Spleen (tissue), 11 donors: ENCODE data around the gene BTBD3. TPM values are rescaled to one million over a fixed set of nuclear protein-coding genes. Genes with fewer than 3 reads are reported as not detected.
A peak's percentile ranks its signal among the peaks of the same experiment; 100 is the strongest.

Experiments used
- DNase-seq: peaks from one replicate; pipeline ENCODE4 v3.0.0-alpha.2; 2020
- H3K27ac ChIP-seq, 8 donors: fragments of 200-600 bp; sonication (generic) in 7 of 8; 1 replicate in 4 of 8; 2 replicates in 4 of 8; pipeline versions ENCODE4 v1.5.0 to v1.8.0; 2016 to 2021; ENCODE audit warnings: inconsistent platforms in 4 of 8, mild to moderate bottlenecking in 4 of 8, moderate library complexity in 1 of 8
- H3K27me3 ChIP-seq, 7 donors: fragments of 200-600 bp; sonication (generic) in 6 of 7; replicated peaks in 1 of 7; 1 replicate in 4 of 7; 2 replicates in 3 of 7; pipeline versions ENCODE4 v1.5.0 to v1.8.0; 2016 to 2021; ENCODE audit warnings: inconsistent platforms in 3 of 7, mild to moderate bottlenecking in 1 of 7
- H3K36me3 ChIP-seq, 6 donors: fragments of 200-600 bp; sonication (generic) in 5 of 6; 1 replicate in 4 of 6; 2 replicates in 2 of 6; pipeline versions ENCODE4 v1.5.0 to v1.8.0; 2016 to 2021; ENCODE audit warnings: inconsistent platforms in 2 of 6
- H3K4me1 ChIP-seq, 6 donors: fragments of 200-600 bp; sonication (generic) in 5 of 6; 1 replicate in 3 of 6; 2 replicates in 3 of 6; pipeline versions ENCODE4 v1.5.0 to v1.8.0; 2016 to 2021; ENCODE audit warnings: inconsistent platforms in 3 of 6
- H3K4me3 ChIP-seq, 8 donors: fragments of 200-600 bp; sonication (generic) in 7 of 8; 1 replicate in 4 of 8; 2 replicates in 4 of 8; pipeline versions ENCODE4 v1.5.0 to v1.8.0; 2016 to 2021; ENCODE audit warnings: inconsistent platforms in 4 of 8, mild to moderate bottlenecking in 4 of 8, moderate library complexity in 2 of 8
- H3K9me3 ChIP-seq, 8 donors: fragments of 200-600 bp; sonication (generic) in 7 of 8; 1 replicate in 4 of 8; 2 replicates in 4 of 8; pipeline versions ENCODE4 v1.5.0 to v1.8.0; 2016 to 2021; ENCODE audit warnings: inconsistent platforms in 4 of 8
- POLR2A ChIP-seq, 3 donors: fragments of 450-650 bp; IDR thresholded peaks; one replicate each; pipeline ENCODE4 v1.5.1; 2017; ENCODE audit warnings: antibody characterized with exemption in 3 of 3, mild to moderate bottlenecking in 1 of 3
- POLR2AphosphoS5 ChIP-seq, 3 donors: sonication (generic); formaldehyde crosslinking; IDR thresholded peaks; one replicate each; pipeline ENCODE4 v1.5.1; 2017; ENCODE audit warnings: antibody characterized with exemption in 3 of 3
- WGBS, 5 donors: extraction: QIAGEN DNeasy Blood & Tissue Kit in 3 of 5; methylation state at CpG; one replicate each; pipeline versions ENCODE4 v1.1.5 to v1.1.7; 2013 to 2018; 5-methylcytosine and 5-hydroxymethylcytosine counted together
- intact Hi-C: fragments of 100-400 bp; cut with DNase I; formaldehyde crosslinking; loops from one replicate; pipeline ENCODE4 v1.15.0; 2023; ENCODE audit warnings: low total_unique reads
- polyA plus RNA-seq, 3 donors: library from polyadenylated mRNA; stranded (reverse); fragments of 200-250 nt; gene quantifications; one replicate each; pipeline ENCODE4 v1.2.1, GENCODE V29; 2013
- total RNA-seq, 7 donors: library from RNA; depleted of rRNA in 3 of 7; stranded (reverse); fragments of >200 nt in 3 of 7; fragmentation: NEBNext Ultra II Directional in 4 of 7; extraction: Animal tissue kit (Norgen Biotek cat#: 25700) in 4 of 7; gene quantifications; one replicate each; pipeline versions ENCODE4 v1.1.0 to v1.2.1, GENCODE V29; 2016 to 2021
- TF ChIP-seq, protein P1 (sequence below), 11 experiments: fragments of 200-600 bp in 7 of 11; fragments of 450-650 bp in 4 of 11; sonication (generic) in 4 of 11; IDR thresholded peaks in 8 of 11; conservative IDR thresholded peaks in 3 of 11; 1 replicate in 7 of 11; 2 replicates in 4 of 11; pipeline versions ENCODE4 v1.4.0 to v1.8.0; 2016 to 2021; ENCODE audit warnings: antibody characterized with exemption in 11 of 11, inconsistent platforms in 4 of 11, mild to moderate bottlenecking in 1 of 11
- donor health status: healthy with polysubstance abuse.
- donor health status: DM: no; HTN: no; CAD: no; lungs with moderate emphysema.
- donor health status: DM: no; HTN: no; CAD: no.
- donor health status: Bipolar disorder and iron deficiency.
- donor health status: healthy.
- donor health status: DM: no; HTN: no; CAD: no.
- donor health status: DM: yes; HTN: yes; CAD: no.

Gene BTBD3
- total and polyA plus RNA-seq, 10 donors: 3.3 to 30.7 (median 18.3) TPM

DNA sequence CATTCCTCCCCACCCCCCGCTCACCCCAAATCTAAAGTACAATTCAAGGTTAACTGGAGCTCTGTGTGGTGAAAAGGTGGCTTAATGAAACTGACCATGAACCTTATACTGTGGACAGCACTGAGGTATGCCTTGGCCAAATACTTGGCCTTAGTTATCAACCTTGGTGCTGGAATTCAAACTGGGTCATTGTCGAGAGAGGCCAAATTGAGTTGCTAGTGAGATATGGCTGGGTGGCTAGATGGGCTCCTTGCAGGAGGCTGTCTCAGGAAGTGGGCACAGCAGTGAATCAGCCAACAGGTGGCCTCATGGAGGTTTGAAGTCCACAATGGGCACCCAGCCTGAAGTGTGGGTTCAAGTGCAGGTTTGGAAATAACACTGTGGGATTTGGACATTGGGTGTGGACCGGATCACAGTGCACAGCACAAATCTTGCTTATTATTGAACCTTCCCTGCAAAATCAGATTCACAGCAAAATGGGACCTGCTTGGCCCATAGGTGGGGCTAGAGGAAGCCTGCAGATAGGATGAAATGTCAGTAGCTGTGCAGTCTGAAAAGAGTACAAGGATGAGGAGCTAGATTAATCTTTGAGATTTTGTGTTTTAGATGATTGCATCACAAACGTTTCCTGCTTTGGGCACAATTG is 5.6 kb upstream of the BTBD3 start:
- DNase-seq: no peak
- Histone ChIP-seq H3K27ac (no peak overlapping the region), H3K9me3 (no peaks in the 10 kb centered on the region), H3K36me3 (no peaks in the 10 kb centered on the region), H3K4me1 (peaks cover 0 to 7% (median under 1%) of the 10 kb centered on the region in 6 donors), H3K27me3 (no peaks in the 10 kb centered on the region), H3K4me3 (no peak overlapping the region)
- TF ChIP-seq, protein P1, sequence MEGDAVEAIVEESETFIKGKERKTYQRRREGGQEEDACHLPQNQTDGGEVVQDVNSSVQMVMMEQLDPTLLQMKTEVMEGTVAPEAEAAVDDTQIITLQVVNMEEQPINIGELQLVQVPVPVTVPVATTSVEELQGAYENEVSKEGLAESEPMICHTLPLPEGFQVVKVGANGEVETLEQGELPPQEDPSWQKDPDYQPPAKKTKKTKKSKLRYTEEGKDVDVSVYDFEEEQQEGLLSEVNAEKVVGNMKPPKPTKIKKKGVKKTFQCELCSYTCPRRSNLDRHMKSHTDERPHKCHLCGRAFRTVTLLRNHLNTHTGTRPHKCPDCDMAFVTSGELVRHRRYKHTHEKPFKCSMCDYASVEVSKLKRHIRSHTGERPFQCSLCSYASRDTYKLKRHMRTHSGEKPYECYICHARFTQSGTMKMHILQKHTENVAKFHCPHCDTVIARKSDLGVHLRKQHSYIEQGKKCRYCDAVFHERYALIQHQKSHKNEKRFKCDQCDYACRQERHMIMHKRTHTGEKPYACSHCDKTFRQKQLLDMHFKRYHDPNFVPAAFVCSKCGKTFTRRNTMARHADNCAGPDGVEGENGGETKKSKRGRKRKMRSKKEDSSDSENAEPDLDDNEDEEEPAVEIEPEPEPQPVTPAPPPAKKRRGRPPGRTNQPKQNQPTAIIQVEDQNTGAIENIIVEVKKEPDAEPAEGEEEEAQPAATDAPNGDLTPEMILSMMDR (IDR thresholded peaks at IDR 0.05 in 8 of 11, conservative IDR thresholded peaks at IDR 0.05 in 3 of 11): peak in 1 of 11 experiments; percentile 18
- no peak for TF ChIP-seq POLR2AphosphoS5 (IDR thresholded peaks at IDR 0.05)
- WGBS, 5 donors: 57 to 76% (median 68%) methylated on average over 3 to 4 of the region's 4 CpGs
- intact Hi-C loops: no loop called here

DNA sequence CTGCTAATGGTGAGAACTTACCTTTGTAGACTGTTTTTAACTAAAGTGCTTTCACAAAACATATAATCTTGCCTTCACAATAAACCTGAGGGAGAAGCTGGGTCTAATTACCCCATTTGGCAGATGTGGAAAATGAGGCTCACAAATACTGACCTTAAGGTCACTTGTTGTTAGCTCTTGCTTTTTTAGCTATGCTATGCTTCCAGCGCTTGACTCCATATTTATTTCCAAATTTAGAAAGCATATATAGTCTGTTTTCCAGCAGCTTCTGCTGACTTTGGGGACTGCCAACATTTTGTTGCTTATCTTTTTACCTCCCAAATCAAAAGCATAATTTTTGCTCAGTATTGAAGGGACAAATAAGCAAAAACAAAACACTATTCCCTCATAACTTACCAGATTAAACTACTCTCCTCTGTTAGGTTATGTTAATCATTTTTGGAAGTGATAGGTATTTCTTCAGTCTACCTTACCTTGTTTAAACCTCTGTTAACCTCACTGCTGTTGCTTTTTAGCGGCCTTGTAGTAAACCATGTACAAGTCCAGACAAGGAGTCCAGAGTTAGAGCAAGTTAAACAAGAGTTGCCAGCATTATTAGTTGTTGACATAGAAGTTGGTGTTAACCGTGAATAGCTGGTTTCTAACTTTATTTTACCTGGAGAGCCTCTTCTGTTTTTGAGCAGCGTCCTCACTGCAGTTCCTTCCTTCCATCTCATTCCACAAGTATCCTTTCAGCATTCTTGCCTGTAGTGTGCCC is 4.9 kb upstream of the BTBD3 start:
- H3K36me3 ChIP-seq: no peaks in the 10 kb centered on the region
- no peak overlapping the region for H3K4me3 ChIP-seq
- intact Hi-C loops: no loop called here
- H3K27ac ChIP-seq: no peak overlapping the region
- peaks cover 0 to 11% (median 4%) of the 10 kb centered on the region in 6 donors for H3K4me1 ChIP-seq
- no peak for DNase-seq
- no peak for TF ChIP-seq POLR2AphosphoS5 (IDR thresholded peaks at IDR 0.05)
- no peak for TF ChIP-seq POLR2A (IDR thresholded peaks at IDR 0.05)
- TF ChIP-seq, protein P1 (IDR thresholded peaks at IDR 0.05 in 8 of 11, conservative IDR thresholded peaks at IDR 0.05 in 3 of 11): no peak
- no peaks in the 10 kb centered on the region for H3K9me3 ChIP-seq
- WGBS, 5 donors: 82 to 94% (median 92%) methylated on average over 4 of the region's 4 CpGs
- H3K27me3 ChIP-seq: no peaks in the 10 kb centered on the region

DNA sequence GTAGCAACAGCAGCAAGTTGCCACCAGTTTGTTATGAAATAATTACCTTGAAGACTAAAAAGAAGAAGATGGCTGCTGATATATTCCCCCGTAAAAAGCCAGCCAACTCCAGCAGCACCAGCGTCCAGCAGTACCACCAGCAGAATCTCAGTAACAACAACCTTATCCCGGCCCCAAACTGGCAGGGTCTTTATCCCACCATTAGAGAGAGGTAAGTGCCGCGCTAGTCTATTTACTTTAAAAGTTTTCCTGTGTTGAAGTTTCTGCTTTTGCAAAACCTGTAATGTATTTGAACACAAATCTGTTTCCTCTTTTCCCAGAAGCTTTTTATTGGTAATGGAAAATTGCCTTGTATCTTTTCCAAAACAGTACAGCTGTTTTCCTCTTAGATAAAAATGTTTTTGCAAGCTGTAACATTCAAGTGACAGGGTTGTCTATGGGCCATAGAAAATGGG is 725 bp downstream of the BTBD3 start:
- TF ChIP-seq POLR2AphosphoS5 (IDR thresholded peaks at IDR 0.05) (no peak), POLR2A (IDR thresholded peaks at IDR 0.05) (no peak)
- TF ChIP-seq, protein P1 (IDR thresholded peaks at IDR 0.05 in 8 of 11, conservative IDR thresholded peaks at IDR 0.05 in 3 of 11): no peak
- no peak for DNase-seq
- Histone ChIP-seq H3K4me3 (peak overlapping the region in 7 of 8 donors; percentile 9 to 53 (median 24)), H3K36me3 (peaks cover 0 to 10% (median 2%) of the 10 kb centered on the region in 6 donors), H3K4me1 (peaks cover 0 to 31% (median 11%) of the 10 kb centered on the region in 6 donors), H3K27ac (peak overlapping the region in 4 of 8 donors; percentile 1 to 46 (median 23)), H3K9me3 (no peaks in the 10 kb centered on the region), H3K27me3 (no peaks in the 10 kb centered on the region)
- 13 to 37% (median 22%) methylated on average over 5 of the region's 5 CpGs for WGBS, 5 donors
- intact Hi-C loops: no loop called here

DNA sequence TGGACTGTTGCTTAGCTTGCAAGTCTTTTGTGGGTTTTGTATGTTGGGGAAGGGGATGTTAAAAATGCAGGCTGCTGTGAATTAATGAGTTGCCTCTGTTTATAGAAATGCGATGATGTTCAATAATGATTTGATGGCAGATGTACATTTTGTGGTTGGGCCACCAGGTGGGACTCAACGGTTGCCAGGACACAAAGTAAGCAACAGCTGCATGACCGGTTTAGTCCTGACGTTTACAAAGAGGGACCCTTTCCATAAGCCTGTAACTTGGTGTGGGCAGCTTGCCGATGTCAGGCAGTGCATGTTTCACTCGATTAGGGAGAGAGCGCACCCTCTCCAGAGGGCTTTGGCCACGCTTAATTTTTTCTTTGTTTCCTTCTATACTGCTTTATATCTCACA is 1.3 kb downstream of the BTBD3 start:
- DNase-seq: no peak
- intact Hi-C loops: no loop called here

More for the DNA sequence above, 1.3 kb downstream of the BTBD3 start:
- Histone ChIP-seq H3K9me3 (no peaks in the 10 kb centered on the region), H3K4me3 (peak overlapping the region in 6 of 8 donors; percentile 1 to 53 (median 26)), H3K36me3 (peaks cover 0 to 14% (median 2%) of the 10 kb centered on the region in 6 donors), H3K27ac (peak overlapping the region in 2 of 8 donors; percentile 9 to 37), H3K27me3 (no peaks in the 10 kb centered on the region), H3K4me1 (peaks cover 0 to 31% (median 11%) of the 10 kb centered on the region in 6 donors)
- TF ChIP-seq, protein P1 (IDR thresholded peaks at IDR 0.05 in 8 of 11, conservative IDR thresholded peaks at IDR 0.05 in 3 of 11): no peak
- TF ChIP-seq POLR2A (IDR thresholded peaks at IDR 0.05) (no peak), POLR2AphosphoS5 (IDR thresholded peaks at IDR 0.05) (no peak)
- WGBS, 5 donors: 30 to 41% (median 33%) methylated on average over 8 of the region's 8 CpGs
